ENCODE measurements around the gene ALB. TPM values are rescaled to one million over a fixed set of nuclear protein-coding genes. Genes with fewer than 3 reads are reported as not detected.

Gene ALB
- total RNA-seq, 1 experiment from 2014 or later = 23.4 TPM

- TF ChIP-seq, protein P1, sequence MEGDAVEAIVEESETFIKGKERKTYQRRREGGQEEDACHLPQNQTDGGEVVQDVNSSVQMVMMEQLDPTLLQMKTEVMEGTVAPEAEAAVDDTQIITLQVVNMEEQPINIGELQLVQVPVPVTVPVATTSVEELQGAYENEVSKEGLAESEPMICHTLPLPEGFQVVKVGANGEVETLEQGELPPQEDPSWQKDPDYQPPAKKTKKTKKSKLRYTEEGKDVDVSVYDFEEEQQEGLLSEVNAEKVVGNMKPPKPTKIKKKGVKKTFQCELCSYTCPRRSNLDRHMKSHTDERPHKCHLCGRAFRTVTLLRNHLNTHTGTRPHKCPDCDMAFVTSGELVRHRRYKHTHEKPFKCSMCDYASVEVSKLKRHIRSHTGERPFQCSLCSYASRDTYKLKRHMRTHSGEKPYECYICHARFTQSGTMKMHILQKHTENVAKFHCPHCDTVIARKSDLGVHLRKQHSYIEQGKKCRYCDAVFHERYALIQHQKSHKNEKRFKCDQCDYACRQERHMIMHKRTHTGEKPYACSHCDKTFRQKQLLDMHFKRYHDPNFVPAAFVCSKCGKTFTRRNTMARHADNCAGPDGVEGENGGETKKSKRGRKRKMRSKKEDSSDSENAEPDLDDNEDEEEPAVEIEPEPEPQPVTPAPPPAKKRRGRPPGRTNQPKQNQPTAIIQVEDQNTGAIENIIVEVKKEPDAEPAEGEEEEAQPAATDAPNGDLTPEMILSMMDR (IDR thresholded peaks at IDR 0.05) = peak; percentile 55
- TF ChIP-seq NR1H2 (CRISPR knock-in tag; IDR thresholded peaks at IDR 0.05) = no peak
- peaks cover 39% of the 10 kb centered on the region for H3K27me3 Mint-ChIP-seq (ENCODE audit: low read depth)
- ATAC-seq (peak; percentile 75), DNase-seq (ENCODE audit: low spot score) (no peak)
- peaks cover 28% of the 10 kb centered on the region for H3K4me1 Mint-ChIP-seq
- no peaks in the 10 kb centered on the region for H3K9me3 Mint-ChIP-seq
- ChIA-PET POLR2A (interaction anchor here (1.1 kb wide), 1 partner anchor 18 kb away, joined by 5 read pairs; no protein-coding TSS in a partner anchor), CTCF (interaction anchor here (0.6 to 5.3 kb wide), 27 partner anchors 9 to 755 kb away, joined by 3 to 77 read pairs (median 4); no protein-coding TSS in a partner anchor)
- H3K27ac Mint-ChIP-seq = no peak overlapping the region
- no peak overlapping the region for H3K4me3 Mint-ChIP-seq
- no peaks in the 10 kb centered on the region for H3K36me3 Mint-ChIP-seq
Observed at GRCh38 chr4:73446336-73446938, 42.4 kb downstream of the ALB start.

DNA sequence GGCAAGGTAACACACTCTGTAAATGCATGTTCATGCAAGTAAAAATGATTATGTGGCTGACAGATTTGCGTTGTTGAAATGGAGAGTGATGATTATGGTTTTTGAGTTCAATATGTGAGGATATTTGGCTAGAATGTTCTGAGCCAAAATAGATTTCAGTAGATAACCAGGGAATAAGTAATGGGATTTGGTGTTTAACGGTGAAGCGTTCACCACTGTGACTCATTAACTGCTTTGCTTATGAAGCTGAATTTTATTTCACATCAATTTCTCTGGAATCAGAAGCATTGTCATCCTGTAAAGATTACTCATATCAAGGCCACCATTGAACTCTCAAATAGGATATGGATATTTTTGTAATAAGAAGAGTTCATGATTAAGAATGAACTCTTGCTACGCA is 43.6 kb downstream of the ALB start:
- DNase-seq (ENCODE audit: low spot score) (no peak), ATAC-seq (no peak)
- Mint-ChIP-seq H3K36me3 (no peaks in the 10 kb centered on the region), H3K27ac (no peak overlapping the region), H3K9me3 (no peaks in the 10 kb centered on the region), H3K4me1 (peaks cover 40% of the 10 kb centered on the region), H3K4me3 (no peak overlapping the region), H3K27me3 (ENCODE audit: low read depth) (peaks cover 52% of the 10 kb centered on the region)
- POLR2A ChIA-PET = interaction anchor here (1.1 kb wide), 1 partner anchor 20 kb away, joined by 5 read pairs; no protein-coding TSS in a partner anchor
- CTCF ChIA-PET = interaction anchor here (5.3 kb wide), 1 partner anchor 107 kb away, joined by 77 read pairs; no protein-coding TSS in a partner anchor
- no peak for TF ChIP-seq ZNF423 (CRISPR knock-in tag; IDR thresholded peaks at IDR 0.05)
- TF ChIP-seq ATF3 (CRISPR knock-in tag; conservative IDR thresholded peaks at IDR 0.05) = no peak
- TF ChIP-seq, protein P2, sequence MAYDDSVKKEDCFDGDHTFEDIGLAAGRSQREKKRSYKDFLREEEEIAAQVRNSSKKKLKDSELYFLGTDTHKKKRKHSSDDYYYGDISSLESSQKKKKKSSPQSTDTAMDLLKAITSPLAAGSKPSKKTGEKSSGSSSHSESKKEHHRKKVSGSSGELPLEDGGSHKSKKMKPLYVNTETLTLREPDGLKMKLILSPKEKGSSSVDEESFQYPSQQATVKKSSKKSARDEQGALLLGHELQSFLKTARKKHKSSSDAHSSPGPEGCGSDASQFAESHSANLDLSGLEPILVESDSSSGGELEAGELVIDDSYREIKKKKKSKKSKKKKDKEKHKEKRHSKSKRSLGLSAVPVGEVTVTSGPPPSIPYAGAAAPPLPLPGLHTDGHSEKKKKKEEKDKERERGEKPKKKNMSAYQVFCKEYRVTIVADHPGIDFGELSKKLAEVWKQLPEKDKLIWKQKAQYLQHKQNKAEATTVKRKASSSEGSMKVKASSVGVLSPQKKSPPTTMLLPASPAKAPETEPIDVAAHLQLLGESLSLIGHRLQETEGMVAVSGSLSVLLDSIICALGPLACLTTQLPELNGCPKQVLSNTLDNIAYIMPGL (CRISPR knock-in tag; IDR thresholded peaks at IDR 0.05) = no peak
- TF ChIP-seq MAX (CRISPR knock-in tag; IDR thresholded peaks at IDR 0.05) = no peak
- no peak for TF ChIP-seq RELA (CRISPR knock-in tag; IDR thresholded peaks at IDR 0.05; ENCODE audit: borderline replicate concordance)
- TF ChIP-seq ZMAT4 (CRISPR knock-in tag; IDR thresholded peaks at IDR 0.05) = no peak
- no peak for TF ChIP-seq FOXJ3 (CRISPR knock-in tag; IDR thresholded peaks at IDR 0.05; ENCODE audit: borderline replicate concordance)
- TF ChIP-seq, protein P3, sequence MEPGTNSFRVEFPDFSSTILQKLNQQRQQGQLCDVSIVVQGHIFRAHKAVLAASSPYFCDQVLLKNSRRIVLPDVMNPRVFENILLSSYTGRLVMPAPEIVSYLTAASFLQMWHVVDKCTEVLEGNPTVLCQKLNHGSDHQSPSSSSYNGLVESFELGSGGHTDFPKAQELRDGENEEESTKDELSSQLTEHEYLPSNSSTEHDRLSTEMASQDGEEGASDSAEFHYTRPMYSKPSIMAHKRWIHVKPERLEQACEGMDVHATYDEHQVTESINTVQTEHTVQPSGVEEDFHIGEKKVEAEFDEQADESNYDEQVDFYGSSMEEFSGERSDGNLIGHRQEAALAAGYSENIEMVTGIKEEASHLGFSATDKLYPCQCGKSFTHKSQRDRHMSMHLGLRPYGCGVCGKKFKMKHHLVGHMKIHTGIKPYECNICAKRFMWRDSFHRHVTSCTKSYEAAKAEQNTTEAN (CRISPR knock-in tag; IDR thresholded peaks at IDR 0.05) = no peak
- TF ChIP-seq, protein P4, sequence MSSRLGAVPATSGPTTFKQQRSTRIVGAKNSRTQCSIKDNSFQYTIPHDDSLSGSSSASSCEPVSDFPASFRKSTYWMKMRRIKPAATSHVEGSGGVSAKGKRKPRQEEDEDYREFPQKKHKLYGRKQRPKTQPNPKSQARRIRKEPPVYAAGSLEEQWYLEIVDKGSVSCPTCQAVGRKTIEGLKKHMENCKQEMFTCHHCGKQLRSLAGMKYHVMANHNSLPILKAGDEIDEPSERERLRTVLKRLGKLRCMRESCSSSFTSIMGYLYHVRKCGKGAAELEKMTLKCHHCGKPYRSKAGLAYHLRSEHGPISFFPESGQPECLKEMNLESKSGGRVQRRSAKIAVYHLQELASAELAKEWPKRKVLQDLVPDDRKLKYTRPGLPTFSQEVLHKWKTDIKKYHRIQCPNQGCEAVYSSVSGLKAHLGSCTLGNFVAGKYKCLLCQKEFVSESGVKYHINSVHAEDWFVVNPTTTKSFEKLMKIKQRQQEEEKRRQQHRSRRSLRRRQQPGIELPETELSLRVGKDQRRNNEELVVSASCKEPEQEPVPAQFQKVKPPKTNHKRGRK (CRISPR knock-in tag; IDR thresholded peaks at IDR 0.05; ENCODE audit: borderline replicate concordance) = no peak
- TF ChIP-seq, protein P5, sequence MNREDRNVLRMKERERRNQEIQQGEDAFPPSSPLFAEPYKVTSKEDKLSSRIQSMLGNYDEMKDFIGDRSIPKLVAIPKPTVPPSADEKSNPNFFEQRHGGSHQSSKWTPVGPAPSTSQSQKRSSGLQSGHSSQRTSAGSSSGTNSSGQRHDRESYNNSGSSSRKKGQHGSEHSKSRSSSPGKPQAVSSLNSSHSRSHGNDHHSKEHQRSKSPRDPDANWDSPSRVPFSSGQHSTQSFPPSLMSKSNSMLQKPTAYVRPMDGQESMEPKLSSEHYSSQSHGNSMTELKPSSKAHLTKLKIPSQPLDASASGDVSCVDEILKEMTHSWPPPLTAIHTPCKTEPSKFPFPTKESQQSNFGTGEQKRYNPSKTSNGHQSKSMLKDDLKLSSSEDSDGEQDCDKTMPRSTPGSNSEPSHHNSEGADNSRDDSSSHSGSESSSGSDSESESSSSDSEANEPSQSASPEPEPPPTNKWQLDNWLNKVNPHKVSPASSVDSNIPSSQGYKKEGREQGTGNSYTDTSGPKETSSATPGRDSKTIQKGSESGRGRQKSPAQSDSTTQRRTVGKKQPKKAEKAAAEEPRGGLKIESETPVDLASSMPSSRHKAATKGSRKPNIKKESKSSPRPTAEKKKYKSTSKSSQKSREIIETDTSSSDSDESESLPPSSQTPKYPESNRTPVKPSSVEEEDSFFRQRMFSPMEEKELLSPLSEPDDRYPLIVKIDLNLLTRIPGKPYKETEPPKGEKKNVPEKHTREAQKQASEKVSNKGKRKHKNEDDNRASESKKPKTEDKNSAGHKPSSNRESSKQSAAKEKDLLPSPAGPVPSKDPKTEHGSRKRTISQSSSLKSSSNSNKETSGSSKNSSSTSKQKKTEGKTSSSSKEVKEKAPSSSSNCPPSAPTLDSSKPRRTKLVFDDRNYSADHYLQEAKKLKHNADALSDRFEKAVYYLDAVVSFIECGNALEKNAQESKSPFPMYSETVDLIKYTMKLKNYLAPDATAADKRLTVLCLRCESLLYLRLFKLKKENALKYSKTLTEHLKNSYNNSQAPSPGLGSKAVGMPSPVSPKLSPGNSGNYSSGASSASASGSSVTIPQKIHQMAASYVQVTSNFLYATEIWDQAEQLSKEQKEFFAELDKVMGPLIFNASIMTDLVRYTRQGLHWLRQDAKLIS (CRISPR knock-in tag; IDR thresholded peaks at IDR 0.05; ENCODE audit: borderline replicate concordance) = no peak
- TF ChIP-seq NR2C2 (CRISPR knock-in tag; IDR thresholded peaks at IDR 0.05) = no peak
- TF ChIP-seq ZNF396 (CRISPR knock-in tag; IDR thresholded peaks at IDR 0.05; ENCODE audit: borderline replicate concordance) = no peak
- TF ChIP-seq, protein P6, sequence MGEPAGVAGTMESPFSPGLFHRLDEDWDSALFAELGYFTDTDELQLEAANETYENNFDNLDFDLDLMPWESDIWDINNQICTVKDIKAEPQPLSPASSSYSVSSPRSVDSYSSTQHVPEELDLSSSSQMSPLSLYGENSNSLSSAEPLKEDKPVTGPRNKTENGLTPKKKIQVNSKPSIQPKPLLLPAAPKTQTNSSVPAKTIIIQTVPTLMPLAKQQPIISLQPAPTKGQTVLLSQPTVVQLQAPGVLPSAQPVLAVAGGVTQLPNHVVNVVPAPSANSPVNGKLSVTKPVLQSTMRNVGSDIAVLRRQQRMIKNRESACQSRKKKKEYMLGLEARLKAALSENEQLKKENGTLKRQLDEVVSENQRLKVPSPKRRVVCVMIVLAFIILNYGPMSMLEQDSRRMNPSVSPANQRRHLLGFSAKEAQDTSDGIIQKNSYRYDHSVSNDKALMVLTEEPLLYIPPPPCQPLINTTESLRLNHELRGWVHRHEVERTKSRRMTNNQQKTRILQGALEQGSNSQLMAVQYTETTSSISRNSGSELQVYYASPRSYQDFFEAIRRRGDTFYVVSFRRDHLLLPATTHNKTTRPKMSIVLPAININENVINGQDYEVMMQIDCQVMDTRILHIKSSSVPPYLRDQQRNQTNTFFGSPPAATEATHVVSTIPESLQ (CRISPR knock-in tag; IDR thresholded peaks at IDR 0.05) = no peak
- TF ChIP-seq, protein P7, sequence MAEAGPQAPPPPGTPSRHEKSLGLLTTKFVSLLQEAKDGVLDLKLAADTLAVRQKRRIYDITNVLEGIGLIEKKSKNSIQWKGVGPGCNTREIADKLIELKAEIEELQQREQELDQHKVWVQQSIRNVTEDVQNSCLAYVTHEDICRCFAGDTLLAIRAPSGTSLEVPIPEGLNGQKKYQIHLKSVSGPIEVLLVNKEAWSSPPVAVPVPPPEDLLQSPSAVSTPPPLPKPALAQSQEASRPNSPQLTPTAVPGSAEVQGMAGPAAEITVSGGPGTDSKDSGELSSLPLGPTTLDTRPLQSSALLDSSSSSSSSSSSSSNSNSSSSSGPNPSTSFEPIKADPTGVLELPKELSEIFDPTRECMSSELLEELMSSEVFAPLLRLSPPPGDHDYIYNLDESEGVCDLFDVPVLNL (CRISPR knock-in tag; IDR thresholded peaks at IDR 0.05; ENCODE audit: borderline replicate concordance, low read depth) = no peak
